Osteoblast (primary cell): ENCODE results near the gene GOLGA8B. TPM values are rescaled to one million over a fixed set of nuclear protein-coding genes. Genes with fewer than 3 reads are reported as not detected.
"Not testable (repeated sequence)": the region's sequence is repeated elsewhere in the genome, so short reads cannot be mapped to it uniquely, and the experiment has no call there.

Source experiments
- DNase-seq: peaks from one replicate; pipeline ENCODE4 v3.0.0; 2011; ENCODE audit warnings: low spot score, mixed read lengths; ENCODE audit not compliant: insufficient read length; ENCODE audit errors: missing footprints
- H2AFZ ChIP-seq: 2 replicates; pipeline ENCODE4 v1.6.0; 2011; ENCODE audit warnings: mild to moderate bottlenecking, low read length
- H3K27ac ChIP-seq: 2 replicates; pipeline ENCODE4 v1.5.1; 2011; ENCODE audit warnings: mild to moderate bottlenecking, low read depth, low read length, moderate library complexity
- H3K27me3 ChIP-seq: 2 replicates; pipeline ENCODE4 v1.6.0; 2012; ENCODE audit warnings: mild to moderate bottlenecking, control low read depth, inconsistent platforms, low read length, moderate library complexity; ENCODE audit not compliant: insufficient read depth
- H3K36me3 ChIP-seq: 2 replicates; pipeline ENCODE4 v1.5.1; 2011; ENCODE audit warnings: mild to moderate bottlenecking, low read length, control low read depth, moderate library complexity; ENCODE audit not compliant: insufficient read depth
- H3K4me1 ChIP-seq: 2 replicates; pipeline ENCODE4 v1.5.1; 2011; ENCODE audit warnings: mild to moderate bottlenecking, low read length, control low read depth, moderate library complexity; ENCODE audit not compliant: insufficient read depth
- H3K4me2 ChIP-seq: 2 replicates; pipeline ENCODE4 v1.6.0; 2011; ENCODE audit warnings: mild to moderate bottlenecking, low read length; ENCODE audit not compliant: insufficient read depth
- H3K4me3 ChIP-seq: fragments of 200-600 bp; sonication (generic); 3 replicates; pipeline ENCODE4 v1.5.1; 2012; ENCODE audit warnings: mild to moderate bottlenecking, low read length, inconsistent platforms; ENCODE audit not compliant: insufficient read depth
- H3K79me2 ChIP-seq: 2 replicates; pipeline ENCODE4 v1.6.0; 2012; ENCODE audit warnings: mild to moderate bottlenecking, low read length, control low read depth, inconsistent platforms; ENCODE audit not compliant: insufficient read depth
- H3K9me3 ChIP-seq: 2 replicates; pipeline ENCODE4 v1.5.1; 2011; ENCODE audit warnings: low read depth, low read length, control low read depth
- H4K20me1 ChIP-seq: 2 replicates; pipeline ENCODE4 v1.6.0; 2012; ENCODE audit warnings: mild to moderate bottlenecking, low read length, control low read depth; ENCODE audit not compliant: insufficient read depth
- total RNA-seq: library from RNA; depleted of rRNA; stranded (reverse); fragments of >200 nt; gene quantifications from 2 replicates; pipeline ENCODE4 v1.2.3, GENCODE V29; 2012

GOLGA8B gene
- total RNA-seq, 1 donor: 57.2 TPM

- H3K36me3 ChIP-seq, H3K79me2 ChIP-seq, H3K9me3 ChIP-seq, H3K27ac ChIP-seq, H3K4me2 ChIP-seq, H4K20me1 ChIP-seq, H3K4me1 ChIP-seq, DNase-seq, H3K27me3 ChIP-seq, H3K4me3 ChIP-seq, H2AFZ ChIP-seq: not testable (repeated sequence)
Measured at GRCh38 chr15:34560814-34561213, 22.6 kb downstream of the GOLGA8B start.

GRCh38 chr15:34559764-34560163 is 23.7 kb downstream of the GOLGA8B start:
- not testable (repeated sequence) for DNase-seq, H3K36me3 ChIP-seq, H3K4me2 ChIP-seq

GRCh38 chr15:34555162-34555561 is 28.3 kb downstream of the GOLGA8B start:
- H3K27me3 ChIP-seq, H4K20me1 ChIP-seq, H3K4me3 ChIP-seq, H3K79me2 ChIP-seq, H3K36me3 ChIP-seq, H3K4me2 ChIP-seq, DNase-seq, H3K4me1 ChIP-seq, H3K27ac ChIP-seq, H2AFZ ChIP-seq, H3K9me3 ChIP-seq: not testable (repeated sequence)

More at GRCh38 chr15:34559764-34560163, 23.7 kb downstream of the GOLGA8B start:
- not testable (repeated sequence) for H3K9me3 ChIP-seq, H3K79me2 ChIP-seq, H4K20me1 ChIP-seq, H3K27me3 ChIP-seq, H3K4me3 ChIP-seq, H2AFZ ChIP-seq, H3K4me1 ChIP-seq, H3K27ac ChIP-seq

GRCh38 chr15:34554716-34555115 is 28.7 kb downstream of the GOLGA8B start:
- H3K79me2 ChIP-seq, H2AFZ ChIP-seq, H3K36me3 ChIP-seq, H3K27ac ChIP-seq, DNase-seq, H3K4me2 ChIP-seq, H3K4me3 ChIP-seq, H3K9me3 ChIP-seq, H4K20me1 ChIP-seq, H3K27me3 ChIP-seq, H3K4me1 ChIP-seq: not testable (repeated sequence)

DNA sequence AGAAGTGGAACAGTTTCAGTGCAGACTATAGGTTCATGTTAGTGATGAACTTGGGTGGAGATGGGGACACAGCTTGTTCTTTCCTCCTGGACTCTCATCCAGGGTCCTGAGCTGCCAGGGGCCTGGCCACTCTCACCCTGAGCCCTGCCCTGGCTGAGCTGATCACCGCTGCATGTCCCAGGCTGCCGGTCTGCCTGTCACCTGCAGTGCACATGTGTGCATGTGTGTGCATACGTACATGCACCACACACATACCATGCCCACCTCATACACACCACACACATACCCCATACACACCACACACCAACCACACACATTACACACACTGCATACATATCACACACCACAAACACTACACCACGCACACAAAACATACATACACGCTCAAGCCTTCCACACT is 29.3 kb downstream of the GOLGA8B start:
- not testable (repeated sequence) for H3K36me3 ChIP-seq, H3K9me3 ChIP-seq, H3K27me3 ChIP-seq, H3K4me2 ChIP-seq, H2AFZ ChIP-seq, H3K79me2 ChIP-seq, H3K27ac ChIP-seq, DNase-seq, H3K4me3 ChIP-seq, H4K20me1 ChIP-seq, H3K4me1 ChIP-seq

DNA sequence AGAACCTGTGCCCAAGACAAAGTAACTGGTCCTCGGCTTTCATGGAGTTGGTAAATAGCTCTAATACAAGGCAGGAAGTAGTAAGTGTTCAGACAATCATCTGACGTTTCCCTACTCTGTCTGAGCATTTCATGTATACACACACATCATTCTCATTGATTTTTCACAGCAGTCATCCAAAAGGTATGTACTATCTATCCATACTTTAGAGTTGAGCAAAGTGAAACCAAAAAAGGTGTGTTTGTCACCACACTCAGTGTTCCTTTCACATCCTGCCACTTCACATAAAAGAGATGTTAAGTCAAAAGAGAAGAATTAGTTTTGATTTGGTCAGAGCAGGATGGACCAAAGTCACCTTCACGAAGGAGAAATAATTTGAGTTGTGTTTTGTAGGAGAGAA is 33.3 kb downstream of the GOLGA8B start:
- not testable (repeated sequence) for H3K36me3 ChIP-seq, H3K9me3 ChIP-seq, H4K20me1 ChIP-seq, H3K27ac ChIP-seq, H3K4me1 ChIP-seq, H3K4me2 ChIP-seq, H2AFZ ChIP-seq, H3K79me2 ChIP-seq, H3K27me3 ChIP-seq, H3K4me3 ChIP-seq, DNase-seq

GRCh38 chr15:34549381-34549809 is 34.1 kb downstream of the GOLGA8B start:
- not testable (repeated sequence) for H4K20me1 ChIP-seq, H3K79me2 ChIP-seq, H3K4me1 ChIP-seq, H3K27ac ChIP-seq, H3K9me3 ChIP-seq, DNase-seq, H3K4me3 ChIP-seq, H3K36me3 ChIP-seq, H3K4me2 ChIP-seq, H3K27me3 ChIP-seq, H2AFZ ChIP-seq

GRCh38 chr15:34543860-34544649 is 39.4 kb downstream of the GOLGA8B start:
- not testable (repeated sequence) for H3K36me3 ChIP-seq, H3K4me3 ChIP-seq, H3K27me3 ChIP-seq, H4K20me1 ChIP-seq, DNase-seq, H3K4me1 ChIP-seq, H3K4me2 ChIP-seq, H2AFZ ChIP-seq, H3K79me2 ChIP-seq, H3K9me3 ChIP-seq, H3K27ac ChIP-seq

DNA sequence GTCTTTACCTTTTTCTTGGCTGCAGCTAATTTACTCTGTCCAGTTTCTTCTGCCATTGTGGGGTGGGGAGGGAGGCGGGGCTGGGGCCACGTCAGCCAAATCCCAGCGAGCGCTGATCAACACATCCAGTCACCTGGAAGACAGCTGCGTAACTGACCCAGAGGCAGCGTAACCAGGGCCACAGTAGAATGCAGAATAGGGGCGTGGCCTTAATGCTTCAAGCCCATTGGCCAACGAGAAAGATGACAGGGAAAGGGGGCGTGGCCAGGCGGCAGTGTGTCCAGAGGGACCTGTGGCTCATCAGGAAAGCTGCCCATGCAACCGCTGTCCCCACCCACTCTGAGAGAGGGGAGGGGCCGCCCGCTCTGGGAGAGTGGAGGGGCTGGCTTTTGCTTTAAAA is 47.6 kb downstream of the GOLGA8B start:
- not testable (repeated sequence) for H2AFZ ChIP-seq, H3K4me3 ChIP-seq, DNase-seq, H3K27me3 ChIP-seq, H3K27ac ChIP-seq, H3K36me3 ChIP-seq, H4K20me1 ChIP-seq, H3K4me2 ChIP-seq, H3K79me2 ChIP-seq, H3K9me3 ChIP-seq, H3K4me1 ChIP-seq
